IPS-NIHi7 (cell line): Measurements from ENCODE around the gene NTM.
"Not testable (repeated sequence)": the region's sequence is repeated elsewhere in the genome, so short reads cannot be mapped to it uniquely, and the experiment has no call there.

Experiments used
- DNase-seq: peaks from one replicate; pipeline ENCODE4 v3.0.0; 2012; ENCODE audit warnings: mixed read lengths; ENCODE audit errors: extremely low spot score

NTM gene

GRCh38 chr11:131463649-131464425 lies 93.4 kb downstream of the NTM start:
- DNase-seq = no peak

- no peak for DNase-seq
Observed at GRCh38 chr11:131464461-131464860, 94.0 kb downstream of the NTM start.

- DNase-seq = no peak
Observed at GRCh38 chr11:131465039-131465438, 94.6 kb downstream of the NTM start.

DNA sequence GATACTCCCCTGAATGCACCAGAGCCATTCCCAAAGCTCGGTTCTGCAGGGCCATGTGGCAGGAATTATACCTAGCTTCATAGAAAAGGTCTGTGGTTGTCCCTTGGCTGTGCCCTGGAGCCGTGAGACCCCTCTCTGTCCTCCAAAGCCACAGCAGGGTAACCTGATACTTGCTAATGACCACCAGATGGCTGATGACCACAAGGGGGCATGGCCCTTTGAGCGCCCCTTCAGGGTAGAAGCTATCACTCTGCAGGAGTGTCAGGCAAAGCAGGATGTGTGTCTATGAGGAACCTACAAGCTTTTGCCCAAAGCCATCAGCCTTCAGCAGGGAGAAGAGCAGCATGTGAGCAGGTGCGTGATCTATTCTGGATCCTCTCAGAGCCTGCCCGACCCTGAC lies 95.3 kb downstream of the NTM start:
- DNase-seq = peak; percentile 89

DNA sequence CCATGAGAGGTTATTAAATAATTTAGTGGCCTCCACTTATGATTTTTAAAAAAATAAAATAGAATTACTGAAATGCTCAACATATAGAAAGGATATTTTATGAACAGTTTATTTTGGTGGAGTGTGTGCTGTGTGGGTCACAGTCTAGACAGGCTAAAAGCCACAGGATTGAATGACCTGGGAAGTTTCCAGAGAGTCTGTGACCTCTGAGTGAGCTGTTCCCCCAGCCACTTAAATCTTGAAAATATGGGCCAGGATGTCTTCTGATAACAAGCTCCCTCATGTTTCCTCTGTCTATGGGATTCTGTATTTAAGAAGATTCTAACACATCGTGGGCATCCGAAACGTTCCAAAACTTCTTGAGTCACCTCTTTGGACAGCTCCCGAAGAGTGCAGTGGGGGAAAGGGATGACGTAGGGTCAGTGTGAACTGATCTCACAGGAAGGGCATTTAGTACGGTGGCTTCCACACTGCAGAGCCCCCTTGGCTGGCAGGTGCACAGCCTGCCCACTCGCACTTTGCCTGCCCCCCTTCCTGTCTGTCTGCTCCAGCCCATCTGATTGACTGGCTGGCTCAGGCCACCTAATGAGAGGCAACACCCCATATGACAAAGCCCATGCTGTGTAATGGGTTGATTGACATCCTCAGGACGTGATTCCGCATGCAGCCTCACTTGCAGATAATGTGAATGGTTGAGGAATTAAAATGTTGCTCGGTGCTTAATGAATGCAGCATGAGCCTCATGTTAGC lies 97.4 kb downstream of the NTM start:
- DNase-seq = no peak

DNA sequence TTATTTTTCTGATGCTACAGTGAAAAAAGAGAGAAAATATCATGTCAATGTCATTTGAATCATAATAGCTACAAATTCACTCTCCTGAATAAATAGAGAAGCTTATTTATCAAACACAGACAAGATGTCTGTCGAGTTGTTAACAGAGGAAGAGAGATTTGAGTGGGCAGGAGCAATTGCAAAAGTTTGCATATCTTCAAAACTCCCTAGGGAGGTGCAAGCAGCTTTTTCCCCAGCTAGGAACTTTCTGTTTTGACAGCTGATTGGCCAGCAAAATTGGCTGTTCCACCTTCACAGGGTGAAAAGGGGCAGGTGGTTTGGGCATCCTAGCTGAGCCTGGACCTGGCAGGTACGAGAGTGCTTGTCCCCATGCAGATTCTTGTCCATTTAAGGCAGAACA lies 98.2 kb downstream of the NTM start:
- no peak for DNase-seq

DNA sequence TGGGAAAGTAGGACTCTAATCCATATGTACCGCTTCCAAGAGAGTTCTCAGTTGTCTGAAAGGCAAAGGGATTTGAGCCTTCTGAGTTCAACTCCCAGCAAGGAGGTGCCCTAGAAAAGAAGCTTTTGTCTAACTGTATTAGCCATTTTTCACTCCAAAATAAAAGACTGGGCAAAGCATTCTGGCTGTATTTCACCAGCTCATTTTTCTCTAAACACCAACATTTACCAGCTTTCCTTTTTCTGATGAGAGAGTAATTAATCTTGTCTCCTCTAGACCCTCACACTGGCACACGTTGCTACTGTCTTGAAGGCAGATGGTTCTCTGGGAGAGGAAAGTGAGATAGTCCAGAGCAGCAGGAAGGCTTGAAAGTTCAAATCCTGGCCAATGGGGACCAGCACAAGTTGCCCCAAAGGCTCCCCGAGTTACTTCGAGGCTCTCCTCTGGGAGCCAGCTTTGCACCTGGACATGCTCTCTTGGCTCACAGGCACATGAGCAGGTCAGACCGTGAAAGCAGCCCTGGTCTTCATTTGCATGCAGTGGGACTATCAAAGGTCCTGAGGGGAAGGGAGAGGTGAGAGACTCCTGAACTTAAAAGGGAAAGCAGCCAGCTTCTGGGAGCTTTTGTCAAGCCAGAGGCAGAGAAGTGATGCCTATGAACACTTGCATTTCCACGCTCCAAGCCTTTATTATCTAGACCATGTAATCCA lies 100.0 kb downstream of the NTM start:
- DNase-seq = no peak

DNA sequence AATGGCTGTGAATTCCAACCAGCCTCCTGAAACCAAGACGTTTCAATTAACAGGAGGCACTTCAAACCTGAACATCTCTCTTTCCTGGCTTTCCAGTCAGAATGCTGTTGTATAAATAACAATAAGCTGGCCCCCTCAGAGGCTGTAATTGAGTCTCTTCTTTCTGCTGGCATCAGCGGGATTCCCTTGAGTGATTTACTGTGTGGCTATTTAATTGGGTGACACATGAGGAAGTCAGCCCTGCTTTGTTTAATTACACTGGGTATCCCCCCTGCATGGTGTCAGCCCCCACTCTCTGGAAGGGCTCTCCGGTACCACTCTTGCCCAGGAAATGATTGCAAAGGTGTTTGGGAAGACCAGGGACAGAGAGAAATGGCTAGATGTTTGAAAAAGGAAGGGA lies 101.6 kb downstream of the NTM start:
- no peak for DNase-seq

- no peak for DNase-seq
Observed at GRCh38 chr11:131474947-131475346, 104.5 kb downstream of the NTM start.

- no peak for DNase-seq
Observed at GRCh38 chr11:131476266-131476665, 105.9 kb downstream of the NTM start.

GRCh38 chr11:131478341-131478740 lies 107.9 kb downstream of the NTM start:
- no peak for DNase-seq

- no peak for DNase-seq
Observed at GRCh38 chr11:131481303-131481702, 110.9 kb downstream of the NTM start.

DNA sequence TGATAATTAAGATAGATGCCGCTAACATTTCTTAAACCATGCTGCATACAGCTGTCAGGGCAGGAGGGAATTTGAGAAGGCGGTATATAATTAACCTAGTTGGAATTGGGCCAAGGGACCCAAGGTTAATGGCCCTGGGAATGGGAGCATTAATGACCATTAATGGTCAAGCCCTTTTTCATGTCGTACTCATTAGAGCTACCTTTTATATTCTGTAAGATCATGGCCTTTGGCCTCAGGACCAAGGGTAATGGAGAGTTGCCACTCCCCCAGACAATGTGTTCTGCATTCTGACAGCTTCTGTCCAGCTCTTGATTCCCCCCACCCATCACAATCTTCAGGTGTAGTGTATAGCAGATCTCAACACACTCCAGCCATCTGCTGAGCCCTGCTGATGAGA lies 111.6 kb downstream of the NTM start:
- no peak for DNase-seq

DNA sequence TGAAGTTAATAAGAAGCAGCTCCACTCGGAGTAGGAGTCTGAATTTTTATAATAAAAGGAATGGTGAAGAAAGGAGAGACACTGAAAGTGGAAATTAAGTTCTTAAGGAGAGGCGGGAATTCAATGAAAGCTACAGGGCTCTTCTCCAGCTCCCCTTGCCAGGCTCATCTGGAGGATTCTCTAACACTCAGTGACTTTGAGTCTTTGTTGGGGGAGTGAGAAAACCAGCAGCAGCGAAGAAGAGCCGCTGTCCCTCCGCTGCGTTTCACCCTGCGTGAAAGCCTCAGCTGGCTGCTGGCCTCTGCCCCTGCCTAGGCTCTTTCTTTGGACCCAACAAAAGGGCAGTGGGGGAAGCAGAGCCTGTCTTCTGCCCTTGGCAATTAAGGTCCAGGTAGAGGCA lies 113.0 kb downstream of the NTM start:
- no peak for DNase-seq

- no peak for DNase-seq
Observed at GRCh38 chr11:131483877-131484276, 113.5 kb downstream of the NTM start.

DNA sequence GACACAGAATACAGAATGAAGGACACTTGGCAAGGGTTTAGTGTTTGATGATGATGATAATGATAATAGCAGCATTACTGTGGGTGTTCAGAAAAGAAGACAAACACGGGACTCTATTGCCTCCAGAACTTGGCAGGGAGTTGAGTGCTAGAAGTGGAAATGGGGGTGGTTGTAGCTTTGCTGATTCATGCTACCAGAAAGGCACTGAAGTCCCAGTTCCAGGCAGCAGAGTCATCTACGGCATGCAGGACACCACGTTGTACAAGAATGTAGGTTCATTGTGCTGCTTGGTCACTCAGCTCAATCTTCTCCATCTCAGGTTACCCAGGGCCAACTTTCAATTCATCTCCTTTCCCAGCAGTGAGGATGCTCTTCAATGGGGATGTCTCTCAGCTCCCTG lies 115.7 kb downstream of the NTM start:
- DNase-seq = no peak

- no peak for DNase-seq
Observed at GRCh38 chr11:131486937-131487635, 116.7 kb downstream of the NTM start.

- no peak for DNase-seq
Observed at GRCh38 chr11:131488238-131488637, 117.8 kb downstream of the NTM start.

- DNase-seq = no peak
Observed at GRCh38 chr11:131491503-131491902, 121.1 kb downstream of the NTM start.

DNA sequence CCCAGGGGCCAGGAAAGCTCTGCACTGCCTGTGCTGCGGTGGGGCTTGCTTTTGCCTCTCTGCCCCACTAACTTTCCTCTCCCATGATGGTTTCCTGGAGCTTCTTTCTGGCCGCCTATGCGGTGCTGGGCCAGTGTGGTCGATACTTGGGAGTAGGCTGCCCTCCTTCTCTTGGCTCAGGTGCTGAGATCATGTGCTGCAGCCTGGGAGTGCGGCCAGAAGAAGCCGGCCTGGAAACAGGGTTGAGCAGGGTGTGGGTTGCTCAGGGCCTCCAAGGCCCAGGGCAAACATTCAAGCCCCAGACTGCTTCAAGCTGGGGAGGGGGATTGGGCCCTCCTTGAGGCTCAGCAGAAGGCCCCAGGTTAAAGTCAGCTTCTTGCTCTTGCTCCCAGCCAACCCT lies 125.0 kb downstream of the NTM start:
- DNase-seq = no peak

DNA sequence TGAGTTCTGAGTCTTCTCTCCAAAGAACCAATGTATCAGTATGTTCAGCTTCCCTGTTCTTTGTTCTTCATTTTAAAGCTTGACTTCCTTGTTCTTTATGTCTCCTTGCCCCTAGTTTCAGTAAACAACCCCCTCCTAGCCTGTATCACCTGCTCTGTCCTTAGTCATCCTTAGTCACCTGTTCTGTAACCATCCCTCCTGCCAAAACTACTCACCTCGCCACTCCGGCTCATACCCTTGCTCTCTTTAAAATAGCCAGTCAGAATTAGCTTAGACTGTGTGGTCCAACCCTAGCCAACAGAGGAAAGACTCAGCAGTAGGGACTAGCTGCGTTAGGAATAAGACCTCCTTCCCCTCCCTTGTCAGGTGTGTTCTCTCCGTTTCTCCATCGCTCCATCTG lies 127.3 kb downstream of the NTM start:
- DNase-seq = not testable (repeated sequence)

DNA sequence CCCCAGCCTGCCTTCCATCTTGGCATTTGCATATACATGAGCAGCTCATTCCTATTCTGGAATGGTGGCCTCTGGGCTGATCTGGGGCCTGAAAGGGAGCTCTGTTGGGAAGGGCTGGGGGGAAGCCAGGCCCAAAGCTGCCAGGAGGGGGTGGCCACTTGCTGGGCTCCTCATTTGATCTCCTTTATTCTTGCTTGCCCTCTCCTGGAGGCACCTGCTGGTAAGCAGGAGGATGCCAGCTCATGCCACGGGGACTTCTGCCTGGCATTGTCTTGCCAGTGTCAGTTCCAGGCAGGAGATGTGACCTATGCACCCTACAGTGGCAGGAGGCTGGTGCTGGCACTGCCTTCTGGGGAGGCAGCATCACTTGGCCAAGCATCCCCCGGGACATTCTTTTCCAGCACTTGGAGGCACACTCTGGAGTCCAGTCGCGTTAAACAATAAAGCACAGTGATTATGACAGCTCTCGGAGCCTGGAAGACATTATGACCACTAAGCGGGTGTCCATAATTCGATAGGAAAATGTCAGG lies 128.3 kb downstream of the NTM start:
- DNase-seq = peak; percentile 30
